ENCODE measurements around the gene CARD11.

Gene CARD11

GRCh38 chr7:2948749-2949148, 94.9 kb downstream of the CARD11 start:
- Histone ChIP-seq H3K79me2 (ENCODE audit: control insufficient read depth, insufficient read depth, low read length, poor library complexity) (no peaks in the 10 kb centered on the region), H4K91ac (ENCODE audit: low read depth, low read length) (no peak overlapping the region), H3K4me2 (ENCODE audit: low read length) (no peak overlapping the region), H4K12ac (ENCODE audit: low read depth, low read length) (no peak overlapping the region), H3K4me1 (ENCODE audit: control insufficient read depth in 1 of 2, insufficient read depth in 2 of 2, low read length in 2 of 2) (no peaks in the 10 kb centered on the region), H3K18ac (ENCODE audit: low read length) (no peak overlapping the region), H3K4ac (ENCODE audit: low read depth, low read length) (no peak overlapping the region), H3K9me3 (ENCODE audit: insufficient read depth, low read depth, low read length) (no peaks in the 10 kb centered on the region), H2BK12ac (ENCODE audit: low read length) (no peak overlapping the region), H2AFZ (ENCODE audit: insufficient read depth, low read length, poor library complexity) (no peak overlapping the region), H3K27me3 (ENCODE audit: insufficient read depth, low read length) (no peaks in the 10 kb centered on the region), H3K9ac (ENCODE audit: low read length) (no peak overlapping the region), H4K8ac (ENCODE audit: low read depth, low read length) (no peak overlapping the region), H3K4me3 (ENCODE audit: low read depth, low read length) (no peak overlapping the region), H2BK5ac (ENCODE audit: low read depth, low read length, poor library complexity) (no peak overlapping the region), H2AK5ac (ENCODE audit: low read length) (no peak overlapping the region), H3K36me3 (ENCODE audit: control insufficient read depth in 1 of 2, insufficient read depth in 2 of 2, low read length in 2 of 2) (no peaks in the 10 kb centered on the region), H3K23ac (ENCODE audit: low read length) (no peak overlapping the region), H2BK120ac (ENCODE audit: insufficient read depth, low read length, poor library complexity) (no peak overlapping the region), H3K27ac (ENCODE audit: low read depth, low read length) (no peak overlapping the region), H3K14ac (ENCODE audit: low read length) (no peak overlapping the region), H3K79me1 (ENCODE audit: low read length) (no peaks in the 10 kb centered on the region)
- WGBS (ENCODE audit: extremely low coverage, insufficient coverage, insufficient read length), result no CpG with 5 or more reads among the region's 2 CpGs
- DNase-seq, result no peak

- Histone ChIP-seq H3K79me2 (ENCODE audit: control insufficient read depth, insufficient read depth, low read length, poor library complexity) (no peaks in the 10 kb centered on the region), H2BK120ac (ENCODE audit: insufficient read depth, low read length, poor library complexity) (no peak overlapping the region), H2AFZ (ENCODE audit: insufficient read depth, low read length, poor library complexity) (no peak overlapping the region), H3K9me3 (ENCODE audit: insufficient read depth, low read depth, low read length) (no peaks in the 10 kb centered on the region), H4K91ac (ENCODE audit: low read depth, low read length) (no peak overlapping the region), H3K4ac (ENCODE audit: low read depth, low read length) (no peak overlapping the region), H3K36me3 (ENCODE audit: control insufficient read depth in 1 of 2, insufficient read depth in 2 of 2, low read length in 2 of 2) (no peaks in the 10 kb centered on the region), H3K9ac (ENCODE audit: low read length) (no peak overlapping the region), H4K12ac (ENCODE audit: low read depth, low read length) (no peak overlapping the region), H3K4me1 (ENCODE audit: control insufficient read depth in 1 of 2, insufficient read depth in 2 of 2, low read length in 2 of 2) (no peaks in the 10 kb centered on the region), H3K79me1 (ENCODE audit: low read length) (no peaks in the 10 kb centered on the region), H3K27ac (ENCODE audit: low read depth, low read length) (no peak overlapping the region), H3K14ac (ENCODE audit: low read length) (no peak overlapping the region), H3K27me3 (ENCODE audit: insufficient read depth, low read length) (no peaks in the 10 kb centered on the region), H3K23ac (ENCODE audit: low read length) (no peak overlapping the region), H2BK5ac (ENCODE audit: low read depth, low read length, poor library complexity) (no peak overlapping the region), H4K8ac (ENCODE audit: low read depth, low read length) (no peak overlapping the region), H2AK5ac (ENCODE audit: low read length) (no peak overlapping the region), H3K18ac (ENCODE audit: low read length) (no peak overlapping the region), H3K4me2 (ENCODE audit: low read length) (no peak overlapping the region), H2BK12ac (ENCODE audit: low read length) (no peak overlapping the region), H3K4me3 (ENCODE audit: low read depth, low read length) (no peak overlapping the region)
- WGBS (ENCODE audit: extremely low coverage, insufficient coverage, insufficient read length), result no CpG with 5 or more reads among the region's 12 CpGs
- DNase-seq, result no peak
Measured at GRCh38 chr7:2947058-2947780, 96.4 kb downstream of the CARD11 start.

- Histone ChIP-seq H3K27me3 (ENCODE audit: insufficient read depth, low read length) (no peaks in the 10 kb centered on the region), H3K4me2 (ENCODE audit: low read length) (no peak overlapping the region), H3K27ac (ENCODE audit: low read depth, low read length) (no peak overlapping the region), H2AFZ (ENCODE audit: insufficient read depth, low read length, poor library complexity) (no peak overlapping the region), H4K8ac (ENCODE audit: low read depth, low read length) (no peak overlapping the region), H3K9me3 (ENCODE audit: insufficient read depth, low read depth, low read length) (no peaks in the 10 kb centered on the region), H3K79me1 (ENCODE audit: low read length) (no peaks in the 10 kb centered on the region), H3K4me1 (ENCODE audit: control insufficient read depth in 1 of 2, insufficient read depth in 2 of 2, low read length in 2 of 2) (no peaks in the 10 kb centered on the region), H2BK5ac (ENCODE audit: low read depth, low read length, poor library complexity) (no peak overlapping the region), H3K36me3 (ENCODE audit: control insufficient read depth in 1 of 2, insufficient read depth in 2 of 2, low read length in 2 of 2) (no peaks in the 10 kb centered on the region), H4K91ac (ENCODE audit: low read depth, low read length) (no peak overlapping the region), H3K18ac (ENCODE audit: low read length) (no peak overlapping the region), H3K14ac (ENCODE audit: low read length) (no peak overlapping the region), H3K79me2 (ENCODE audit: control insufficient read depth, insufficient read depth, low read length, poor library complexity) (no peaks in the 10 kb centered on the region), H3K23ac (ENCODE audit: low read length) (no peak overlapping the region), H4K12ac (ENCODE audit: low read depth, low read length) (no peak overlapping the region), H2BK120ac (ENCODE audit: insufficient read depth, low read length, poor library complexity) (no peak overlapping the region), H3K4ac (ENCODE audit: low read depth, low read length) (no peak overlapping the region), H2BK12ac (ENCODE audit: low read length) (no peak overlapping the region), H3K4me3 (ENCODE audit: low read depth, low read length) (no peak overlapping the region), H3K9ac (ENCODE audit: low read length) (no peak overlapping the region), H2AK5ac (ENCODE audit: low read length) (no peak overlapping the region)
- WGBS (ENCODE audit: extremely low coverage, insufficient coverage, insufficient read length), result 100% methylated on average over 2 of the region's 4 CpGs
- DNase-seq, result no peak
Measured at GRCh38 chr7:2945171-2945570, 98.5 kb downstream of the CARD11 start.

GRCh38 chr7:2944739-2945138, 98.9 kb downstream of the CARD11 start:
- H3K9me3 ChIP-seq (ENCODE audit: insufficient read depth, low read depth, low read length), result no peaks in the 10 kb centered on the region
- no peaks in the 10 kb centered on the region for H3K79me2 ChIP-seq (ENCODE audit: control insufficient read depth, insufficient read depth, low read length, poor library complexity)
- H2BK12ac ChIP-seq (ENCODE audit: low read length), result no peak overlapping the region
- H4K91ac ChIP-seq (ENCODE audit: low read depth, low read length), result no peak overlapping the region
- no peak overlapping the region for H2AK5ac ChIP-seq (ENCODE audit: low read length)
- H3K27me3 ChIP-seq (ENCODE audit: insufficient read depth, low read length), result no peaks in the 10 kb centered on the region
- no CpG with 5 or more reads among the region's 5 CpGs for WGBS (ENCODE audit: extremely low coverage, insufficient coverage, insufficient read length)
- no peak overlapping the region for H2BK5ac ChIP-seq (ENCODE audit: low read depth, low read length, poor library complexity)
- no peak overlapping the region for H3K18ac ChIP-seq (ENCODE audit: low read length)
- H4K8ac ChIP-seq (ENCODE audit: low read depth, low read length), result no peak overlapping the region
- no peak overlapping the region for H3K4me2 ChIP-seq (ENCODE audit: low read length)
- DNase-seq, result no peak
- no peak overlapping the region for H4K12ac ChIP-seq (ENCODE audit: low read depth, low read length)
- no peak overlapping the region for H3K23ac ChIP-seq (ENCODE audit: low read length)
- no peak overlapping the region for H3K9ac ChIP-seq (ENCODE audit: low read length)
- H2AFZ ChIP-seq (ENCODE audit: insufficient read depth, low read length, poor library complexity), result no peak overlapping the region
- H3K79me1 ChIP-seq (ENCODE audit: low read length), result no peaks in the 10 kb centered on the region
- H3K14ac ChIP-seq (ENCODE audit: low read length), result no peak overlapping the region
- H3K4me3 ChIP-seq (ENCODE audit: low read depth, low read length), result no peak overlapping the region
- no peaks in the 10 kb centered on the region for H3K36me3 ChIP-seq (ENCODE audit: control insufficient read depth in 1 of 2, insufficient read depth in 2 of 2, low read length in 2 of 2)
- no peaks in the 10 kb centered on the region for H3K4me1 ChIP-seq (ENCODE audit: control insufficient read depth in 1 of 2, insufficient read depth in 2 of 2, low read length in 2 of 2)
- no peak overlapping the region for H3K4ac ChIP-seq (ENCODE audit: low read depth, low read length)
- no peak overlapping the region for H3K27ac ChIP-seq (ENCODE audit: low read depth, low read length)
- H2BK120ac ChIP-seq (ENCODE audit: insufficient read depth, low read length, poor library complexity), result no peak overlapping the region

All from trophoblast cell (in vitro differentiated cells and primary cell).